Karpas-422 (cell line): ENCODE results near the gene COL9A2. TPM values are rescaled to one million over a fixed set of nuclear protein-coding genes. Genes with fewer than 3 reads are reported as not detected.
A peak's percentile ranks its signal among the peaks of the same experiment; 100 is the strongest.

Source experiments
- DNase-seq: peaks from one replicate; pipeline ENCODE4 v3.0.0-alpha.2; 2015
- H2AFZ ChIP-seq: fragments of 200-600 bp; sonication (generic); 2 replicates; pipeline ENCODE4 v1.6.1; 2014; ENCODE audit warnings: antibody characterized with exemption, low read length, mixed read lengths
- H3K27ac ChIP-seq: fragments of 200-600 bp; sonication (generic); 2 replicates; pipeline ENCODE4 v1.5.1; 2014; ENCODE audit warnings: mild to moderate bottlenecking, low read length, moderate library complexity
- H3K27me3 ChIP-seq: fragments of 200-600 bp; sonication (generic); 2 replicates; pipeline ENCODE4 v1.6.1; 2014; ENCODE audit warnings: low read length, mixed read lengths
- H3K36me3 ChIP-seq: fragments of 200-600 bp; sonication (generic); 2 replicates; pipeline ENCODE4 v1.6.1; 2014; ENCODE audit warnings: low read length, mixed read lengths; ENCODE audit not compliant: insufficient read depth
- H3K4me1 ChIP-seq: fragments of 200-600 bp; sonication (generic); 2 replicates; pipeline ENCODE4 v1.6.1; 2014; ENCODE audit warnings: mild to moderate bottlenecking, low read length, mixed read lengths
- H3K4me2 ChIP-seq: fragments of 200-600 bp; sonication (generic); 2 replicates; pipeline ENCODE4 v1.6.1; 2014; ENCODE audit warnings: low read length, low read depth, mild to moderate bottlenecking; ENCODE audit not compliant: poor library complexity, severe bottlenecking
- H3K4me3 ChIP-seq: fragments of 200-600 bp; sonication (generic); 2 replicates; pipeline ENCODE4 v1.5.1; 2014; ENCODE audit warnings: mild to moderate bottlenecking, antibody characterized with exemption, low read length, mixed read lengths
- H3K79me2 ChIP-seq: fragments of 200-600 bp; sonication (generic); 2 replicates; pipeline ENCODE4 v1.6.1; 2014; ENCODE audit warnings: mild to moderate bottlenecking, low read length, mixed read lengths
- H3K9ac ChIP-seq: fragments of 200-600 bp; sonication (generic); 2 replicates; pipeline ENCODE4 v1.6.0; 2014; ENCODE audit warnings: low read length
- H3K9me2 ChIP-seq: fragments of 200-600 bp; sonication (generic), shearing (Covaris generic); replicated peaks from 2 replicates; pipeline ENCODE4 v1.6.0; 2014; ENCODE audit warnings: mild to moderate bottlenecking, low read length, moderate library complexity; ENCODE audit not compliant: insufficient read depth
- H3K9me3 ChIP-seq: fragments of 300-700, 200-600 bp; sonication (generic); 2 replicates; pipeline ENCODE4 v1.6.1; 2014; ENCODE audit warnings: low read length, mixed read lengths
- H4K20me1 ChIP-seq: fragments of 200-600 bp; sonication (generic); 2 replicates; pipeline ENCODE4 v1.6.1; 2014; ENCODE audit warnings: mild to moderate bottlenecking, antibody characterized with exemption, low read length, low read depth; ENCODE audit not compliant: insufficient read depth
- total RNA-seq: library from RNA; depleted of rRNA; stranded (reverse); fragments of >200 nt; shearing (Covaris generic); gene quantifications from 2 replicates; pipeline ENCODE4 v1.2.3, GENCODE V29; 2014; ENCODE audit warnings: low replicate concordance

Gene COL9A2
- total RNA-seq, 1 experiment from 2014 or later: 7.9 TPM

- no peaks in the 10 kb centered on the region for H4K20me1 ChIP-seq
- peak overlapping the region; percentile 67 for H3K4me2 ChIP-seq
- peaks cover 23% of the 10 kb centered on the region for H3K36me3 ChIP-seq
- peak overlapping the region; percentile 93 for H3K9ac ChIP-seq
- H3K79me2 ChIP-seq: peaks cover 69% of the 10 kb centered on the region
- no peaks in the 10 kb centered on the region for H3K9me3 ChIP-seq
- H2AFZ ChIP-seq: peak overlapping the region; percentile 66; the same call in 1 of the 2 replicates
- peak overlapping the region; percentile 60 for H3K27ac ChIP-seq
- H3K27me3 ChIP-seq: no peaks in the 10 kb centered on the region
- DNase-seq: no peak
- H3K9me2 ChIP-seq: no peaks in the 10 kb centered on the region
- peaks cover 24% of the 10 kb centered on the region for H3K4me1 ChIP-seq
- H3K4me3 ChIP-seq: peak overlapping the region; percentile 93
Observed at GRCh38 chr1:40258445-40258769, 58.7 kb downstream of the COL9A2 start.

GRCh38 chr1:40257688-40258444 is 59.2 kb downstream of the COL9A2 start, which contains the start of gene ZMPSTE24:
Gene ZMPSTE24 (plus strand): TSS chr1:40258236. CDS start chr1:40258272, 36 bp downstream.
- H3K79me2 ChIP-seq: peaks cover 63% of the 10 kb centered on the region
- peak; percentile 99 for DNase-seq

GRCh38 chr1:40257313-40257687 is 59.8 kb downstream of the COL9A2 start:
- Histone ChIP-seq H3K36me3 (peaks cover 18% of the 10 kb centered on the region), H3K79me2 (peaks cover 59% of the 10 kb centered on the region), H3K4me2 (peak overlapping the region; percentile 96), H4K20me1 (no peaks in the 10 kb centered on the region), H3K9me2 (no peaks in the 10 kb centered on the region), H3K4me3 (peak overlapping the region; percentile 85), H3K27ac (peak overlapping the region; percentile 85), H3K9ac (peak overlapping the region; percentile 87), H3K4me1 (peaks cover 24% of the 10 kb centered on the region), H3K27me3 (no peaks in the 10 kb centered on the region), H2AFZ (peak overlapping the region; percentile 51), H3K9me3 (no peaks in the 10 kb centered on the region)
- DNase-seq: no peak

More at GRCh38 chr1:40257688-40258444, 59.2 kb downstream of the COL9A2 start, which contains the start of gene ZMPSTE24:
- peaks cover 20% of the 10 kb centered on the region for H3K36me3 ChIP-seq
- no peaks in the 10 kb centered on the region for H3K9me3 ChIP-seq
- peak within 1 kb of the TSS; percentile 85 for H3K27ac ChIP-seq
- H3K9me2 ChIP-seq: no peaks in the 10 kb centered on the region
- H3K27me3 ChIP-seq: no peaks in the 10 kb centered on the region
- peak within 1 kb of the TSS; percentile 93 for H3K9ac ChIP-seq
- H3K4me2 ChIP-seq: peak within 1 kb of the TSS; percentile 96
- peak within 1 kb of the TSS; percentile 93 for H3K4me3 ChIP-seq
- no peaks in the 10 kb centered on the region for H4K20me1 ChIP-seq
- peaks cover 24% of the 10 kb centered on the region for H3K4me1 ChIP-seq
- peak within 1 kb of the TSS; percentile 66 for H2AFZ ChIP-seq

GRCh38 chr1:40256401-40257084 is 60.5 kb downstream of the COL9A2 start:
- Histone ChIP-seq H3K27me3 (no peaks in the 10 kb centered on the region), H3K4me2 (peak overlapping the region; percentile 96), H3K9ac (peak overlapping the region; percentile 87), H2AFZ (no peak overlapping the region), H3K4me3 (peak overlapping the region; percentile 85), H3K4me1 (peaks cover 24% of the 10 kb centered on the region), H3K79me2 (peaks cover 52% of the 10 kb centered on the region), H3K9me3 (no peaks in the 10 kb centered on the region), H3K36me3 (peaks cover 14% of the 10 kb centered on the region), H3K9me2 (no peaks in the 10 kb centered on the region), H4K20me1 (no peaks in the 10 kb centered on the region), H3K27ac (peak overlapping the region; percentile 85)
- no peak for DNase-seq

- no peak for DNase-seq
- Histone ChIP-seq H3K9ac (no peak overlapping the region), H3K27me3 (no peaks in the 10 kb centered on the region), H3K9me2 (no peaks in the 10 kb centered on the region), H3K4me2 (no peak overlapping the region), H3K27ac (no peak overlapping the region), H3K36me3 (peaks cover 1% of the 10 kb centered on the region), H3K4me1 (peaks cover 20% of the 10 kb centered on the region), H3K4me3 (no peak overlapping the region), H3K9me3 (no peaks in the 10 kb centered on the region), H2AFZ (no peak overlapping the region), H3K79me2 (peaks cover 40% of the 10 kb centered on the region), H4K20me1 (no peaks in the 10 kb centered on the region)
Observed at GRCh38 chr1:40255231-40255630, 61.9 kb downstream of the COL9A2 start.

GRCh38 chr1:40252601-40253000 is 64.5 kb downstream of the COL9A2 start:
- Histone ChIP-seq H3K9me2 (no peaks in the 10 kb centered on the region), H3K4me3 (no peak overlapping the region), H3K36me3 (no peaks in the 10 kb centered on the region), H3K9ac (no peak overlapping the region), H4K20me1 (no peaks in the 10 kb centered on the region), H3K9me3 (no peaks in the 10 kb centered on the region), H2AFZ (no peak overlapping the region), H3K27ac (no peak overlapping the region), H3K27me3 (no peaks in the 10 kb centered on the region), H3K4me1 (peaks cover 14% of the 10 kb centered on the region), H3K79me2 (peaks cover 21% of the 10 kb centered on the region), H3K4me2 (no peak overlapping the region)
- no peak for DNase-seq

GRCh38 chr1:40251456-40251855 is 65.6 kb downstream of the COL9A2 start:
- no peaks in the 10 kb centered on the region for H3K9me3 ChIP-seq
- no peak overlapping the region for H3K27ac ChIP-seq
- peaks cover 12% of the 10 kb centered on the region for H3K79me2 ChIP-seq
- no peaks in the 10 kb centered on the region for H3K27me3 ChIP-seq
- no peak for DNase-seq
- no peaks in the 10 kb centered on the region for H4K20me1 ChIP-seq
- no peak overlapping the region for H3K9ac ChIP-seq
- H3K4me2 ChIP-seq: no peak overlapping the region
- no peaks in the 10 kb centered on the region for H3K36me3 ChIP-seq
- H3K4me1 ChIP-seq: peaks cover 10% of the 10 kb centered on the region
- H3K9me2 ChIP-seq: no peaks in the 10 kb centered on the region
- H3K4me3 ChIP-seq: no peak overlapping the region
- H2AFZ ChIP-seq: no peak overlapping the region
